ENCODE results near the gene TAS1R1.

GRCh38 chr1:6536291-6536690 is 18.8 kb upstream of the TAS1R1 start:
- TF ChIP-seq REST (IDR thresholded peaks at IDR 0.05; ENCODE audit: insufficient read depth in 1 of 2, low read depth in 2 of 2, low read length in 1 of 2): no peak
- no peak for TF ChIP-seq CTCF (IDR thresholded peaks at IDR 0.05)

Measured in Panc1 (cell line).